DND-41 (cell line): ENCODE measurements around the gene PISD.

ENCODE experiments used
- ATAC-seq: fragments of 200-7000 bp; cut with Tn5 transposase; 3 replicates; pipeline ENCODE4 v1.9.1; 2021; ENCODE audit warnings: low read depth; ENCODE audit not compliant: insufficient read depth
- DNase-seq: peaks from one replicate; pipeline ENCODE4 v3.0.0-alpha.2; 2020
- H2AFZ ChIP-seq: 2 replicates; pipeline ENCODE4 v1.6.0; 2012; ENCODE audit warnings: low read depth, low read length
- H3K27ac ChIP-seq: 2 replicates; pipeline ENCODE4 v1.5.1; 2012; ENCODE audit warnings: low read length, inconsistent platforms
- H3K27me3 ChIP-seq: fragments of 200-600 bp; sonication (generic); 2 replicates; pipeline ENCODE4 v1.6.0; 2012; ENCODE audit warnings: low read length, mild to moderate bottlenecking, inconsistent platforms; ENCODE audit not compliant: insufficient read depth, poor library complexity
- H3K36me3 ChIP-seq: 2 replicates; pipeline ENCODE4 v1.5.1; 2012; ENCODE audit warnings: low read length, inconsistent platforms; ENCODE audit not compliant: insufficient read depth
- H3K4me1 ChIP-seq: 2 replicates; pipeline ENCODE4 v1.5.1; 2012; ENCODE audit warnings: mild to moderate bottlenecking, low read length; ENCODE audit not compliant: insufficient read depth
- H3K4me2 ChIP-seq: 2 replicates; pipeline ENCODE4 v1.6.0; 2012; ENCODE audit warnings: mild to moderate bottlenecking, moderate library complexity, low read length, inconsistent platforms; ENCODE audit not compliant: insufficient read depth
- H3K4me3 ChIP-seq, 2 experiments: fragments of 200-600 bp in 1 of 2; shearing (Covaris generic) in 1 of 2; 2 replicates each; pipeline ENCODE4 v1.5.1; 2012 to 2016; ENCODE audit warnings: inconsistent platforms in 2 of 2, low read length in 2 of 2, mild to moderate bottlenecking in 2 of 2, low read depth in 1 of 2, moderate library complexity in 1 of 2
- H3K79me2 ChIP-seq: 2 replicates; pipeline ENCODE4 v1.6.0; 2012; ENCODE audit warnings: low read length, inconsistent platforms; ENCODE audit not compliant: insufficient read depth
- H3K9ac ChIP-seq: 2 replicates; pipeline ENCODE4 v1.6.0; 2012; ENCODE audit warnings: low read depth, mild to moderate bottlenecking, inconsistent platforms, low read length, moderate library complexity
- H3K9me3 ChIP-seq: 2 replicates; pipeline ENCODE4 v1.5.1; 2012; ENCODE audit warnings: low read length, moderate library complexity, mild to moderate bottlenecking, inconsistent platforms; ENCODE audit not compliant: insufficient read depth, severe bottlenecking
- H4K20me1 ChIP-seq: 2 replicates; pipeline ENCODE4 v1.6.0; 2012; ENCODE audit warnings: low read length; ENCODE audit not compliant: insufficient read depth
- EZH2 ChIP-seq: IDR thresholded peaks from 3 replicates; pipeline ENCODE4 v1.6.1; 2012; ENCODE audit warnings: borderline replicate concordance, low read depth, mild to moderate bottlenecking, moderate library complexity, low read length, inconsistent platforms; ENCODE audit not compliant: severe bottlenecking
- TF ChIP-seq, protein P1 (sequence below): IDR thresholded peaks from 2 replicates; pipeline ENCODE4 v1.5.1; 2012; ENCODE audit warnings: borderline replicate concordance, low read length, moderate library complexity, mild to moderate bottlenecking; ENCODE audit not compliant: poor library complexity, severe bottlenecking; ENCODE audit errors: extremely low read depth

The PISD gene

DNA sequence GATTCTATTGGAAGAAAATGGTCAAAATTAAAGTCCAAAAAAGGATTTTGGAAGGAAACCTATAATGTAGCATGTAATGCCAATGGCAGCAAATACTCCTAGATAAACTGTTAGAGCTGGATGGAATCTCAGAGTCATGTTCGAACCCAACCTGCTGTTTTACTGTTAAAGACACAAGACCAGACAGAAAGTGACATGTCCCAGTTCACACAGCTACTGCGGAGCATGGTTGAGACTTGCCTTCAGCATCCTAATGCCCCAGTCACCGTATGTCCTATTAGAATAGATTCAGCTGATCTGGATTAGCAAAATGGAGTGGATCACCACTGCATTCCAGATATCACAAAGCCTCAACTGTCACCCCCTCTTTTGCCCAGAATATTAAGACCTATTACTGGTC, 14.9 kb downstream of the PISD start:
- DNase-seq, result no peak
- H3K79me2 ChIP-seq, result peaks cover 7% of the 10 kb centered on the region; the same call in 1 of the 2 replicates

DNA sequence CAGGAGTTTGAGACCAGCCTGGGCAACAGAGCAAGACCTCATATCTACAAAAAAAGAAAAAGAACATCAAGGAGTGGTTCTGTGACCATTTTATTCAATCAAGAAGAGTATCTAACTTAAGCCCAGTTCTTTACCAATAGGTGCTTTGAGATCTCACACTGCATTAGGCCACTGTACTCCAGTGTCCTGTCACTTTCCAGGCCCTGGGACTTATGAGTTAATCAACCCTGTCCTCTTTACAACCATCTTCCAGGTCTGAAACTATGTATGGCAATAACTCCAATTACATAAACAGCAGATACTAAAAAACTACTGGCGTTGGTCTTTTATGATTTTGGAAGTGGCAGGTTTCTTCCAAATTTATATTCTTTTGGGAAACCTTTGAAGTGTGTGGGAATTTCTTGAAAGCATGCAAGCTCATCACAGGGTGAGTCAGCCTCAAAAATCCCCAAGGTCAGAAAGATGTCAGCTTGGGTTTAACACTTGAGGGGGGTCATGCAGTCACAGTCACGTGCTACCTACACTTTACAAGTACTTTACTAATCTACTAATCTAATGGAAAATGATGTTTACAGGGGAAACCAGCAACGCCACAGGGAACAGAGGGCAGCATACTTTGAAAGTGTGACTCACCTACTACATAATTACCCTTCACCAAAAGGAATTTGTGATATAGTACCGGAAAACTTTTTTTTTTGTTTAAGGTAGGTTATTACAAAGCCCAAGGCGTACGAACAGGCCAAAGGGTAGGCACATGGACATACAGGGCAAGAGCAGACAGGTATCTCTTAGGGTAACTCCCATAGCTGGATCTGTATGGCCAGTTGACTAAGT, 15.6 kb downstream of the PISD start:
- H4K20me1 ChIP-seq, result no peaks in the 10 kb centered on the region
- H2AFZ ChIP-seq, result no peak overlapping the region
- no peak for TF ChIP-seq EZH2
- TF ChIP-seq, protein P1, sequence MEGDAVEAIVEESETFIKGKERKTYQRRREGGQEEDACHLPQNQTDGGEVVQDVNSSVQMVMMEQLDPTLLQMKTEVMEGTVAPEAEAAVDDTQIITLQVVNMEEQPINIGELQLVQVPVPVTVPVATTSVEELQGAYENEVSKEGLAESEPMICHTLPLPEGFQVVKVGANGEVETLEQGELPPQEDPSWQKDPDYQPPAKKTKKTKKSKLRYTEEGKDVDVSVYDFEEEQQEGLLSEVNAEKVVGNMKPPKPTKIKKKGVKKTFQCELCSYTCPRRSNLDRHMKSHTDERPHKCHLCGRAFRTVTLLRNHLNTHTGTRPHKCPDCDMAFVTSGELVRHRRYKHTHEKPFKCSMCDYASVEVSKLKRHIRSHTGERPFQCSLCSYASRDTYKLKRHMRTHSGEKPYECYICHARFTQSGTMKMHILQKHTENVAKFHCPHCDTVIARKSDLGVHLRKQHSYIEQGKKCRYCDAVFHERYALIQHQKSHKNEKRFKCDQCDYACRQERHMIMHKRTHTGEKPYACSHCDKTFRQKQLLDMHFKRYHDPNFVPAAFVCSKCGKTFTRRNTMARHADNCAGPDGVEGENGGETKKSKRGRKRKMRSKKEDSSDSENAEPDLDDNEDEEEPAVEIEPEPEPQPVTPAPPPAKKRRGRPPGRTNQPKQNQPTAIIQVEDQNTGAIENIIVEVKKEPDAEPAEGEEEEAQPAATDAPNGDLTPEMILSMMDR, result no peak
- no peak overlapping the region for H3K27ac ChIP-seq
- no peaks in the 10 kb centered on the region for H3K9me3 ChIP-seq
- H3K27me3 ChIP-seq, result no peaks in the 10 kb centered on the region
- peaks cover 6% of the 10 kb centered on the region; the same call in 1 of the 2 replicates for H3K79me2 ChIP-seq
- H3K36me3 ChIP-seq, result peaks cover 49% of the 10 kb centered on the region
- no peaks in the 10 kb centered on the region for H3K4me1 ChIP-seq
- ATAC-seq (no peak), DNase-seq (no peak)
- H3K4me3 ChIP-seq, result no peak overlapping the region
- no peak overlapping the region for H3K9ac ChIP-seq
- H3K4me2 ChIP-seq, result no peak overlapping the region

More for the DNA sequence above, 14.9 kb downstream of the PISD start:
- no peak for ATAC-seq
- no peak overlapping the region for H2AFZ ChIP-seq
- TF ChIP-seq EZH2, result no peak
- TF ChIP-seq, protein P1, result no peak
- H3K27me3 ChIP-seq, result no peaks in the 10 kb centered on the region
- H3K36me3 ChIP-seq, result peaks cover 49% of the 10 kb centered on the region
- H4K20me1 ChIP-seq, result no peaks in the 10 kb centered on the region
- no peaks in the 10 kb centered on the region for H3K4me1 ChIP-seq
- no peak overlapping the region for H3K4me2 ChIP-seq
- no peak overlapping the region for H3K27ac ChIP-seq
- H3K4me3 ChIP-seq, result no peak overlapping the region
- no peak overlapping the region for H3K9ac ChIP-seq
- no peaks in the 10 kb centered on the region for H3K9me3 ChIP-seq

DNA sequence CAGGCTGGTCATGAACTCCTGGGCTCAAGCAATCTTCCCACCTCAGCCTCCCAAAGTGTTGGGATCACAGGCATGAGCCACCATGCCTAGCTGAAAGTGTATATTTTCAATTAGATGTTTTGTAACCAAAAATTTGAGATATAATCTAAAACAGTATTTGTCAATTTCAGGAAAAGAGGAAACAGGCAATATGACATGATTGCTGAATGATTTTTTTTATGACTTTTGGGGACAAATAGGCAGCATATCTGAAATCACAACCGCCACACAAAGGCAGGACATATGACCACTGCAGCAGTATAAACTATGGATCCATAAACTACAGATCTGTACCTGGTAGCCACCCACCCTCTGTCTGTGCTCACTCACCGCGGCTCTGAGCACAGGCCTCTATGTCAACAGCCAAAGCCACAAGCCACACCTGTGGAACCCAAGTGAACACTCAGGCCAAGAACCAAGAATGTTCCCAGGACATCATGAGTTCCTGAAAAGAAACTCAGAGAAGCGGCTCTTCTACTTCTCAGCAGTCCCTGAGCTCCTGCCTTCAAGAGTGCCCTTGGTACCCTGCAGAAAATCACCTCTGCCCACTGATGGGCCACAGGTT, 22.5 kb downstream of the PISD start:
- no peak overlapping the region for H2AFZ ChIP-seq
- H3K4me2 ChIP-seq, result no peak overlapping the region
- peaks cover 15% of the 10 kb centered on the region; the same call in 1 of the 2 replicates for H3K79me2 ChIP-seq
- no peak for ATAC-seq
- no peak overlapping the region for H3K27ac ChIP-seq
- H3K4me3 ChIP-seq, result no peak overlapping the region
- H3K9ac ChIP-seq, result no peak overlapping the region
- peaks cover 8% of the 10 kb centered on the region; the same call in 1 of the 2 replicates for H4K20me1 ChIP-seq
- H3K9me3 ChIP-seq, result no peaks in the 10 kb centered on the region
- H3K27me3 ChIP-seq, result no peaks in the 10 kb centered on the region
- no peaks in the 10 kb centered on the region for H3K4me1 ChIP-seq
- H3K36me3 ChIP-seq, result peaks cover 11% of the 10 kb centered on the region; the same call in 1 of the 2 replicates
- no peak for TF ChIP-seq EZH2
- TF ChIP-seq, protein P1, result no peak
- no peak for DNase-seq
